ENCODE results near the gene STK16.

DNA sequence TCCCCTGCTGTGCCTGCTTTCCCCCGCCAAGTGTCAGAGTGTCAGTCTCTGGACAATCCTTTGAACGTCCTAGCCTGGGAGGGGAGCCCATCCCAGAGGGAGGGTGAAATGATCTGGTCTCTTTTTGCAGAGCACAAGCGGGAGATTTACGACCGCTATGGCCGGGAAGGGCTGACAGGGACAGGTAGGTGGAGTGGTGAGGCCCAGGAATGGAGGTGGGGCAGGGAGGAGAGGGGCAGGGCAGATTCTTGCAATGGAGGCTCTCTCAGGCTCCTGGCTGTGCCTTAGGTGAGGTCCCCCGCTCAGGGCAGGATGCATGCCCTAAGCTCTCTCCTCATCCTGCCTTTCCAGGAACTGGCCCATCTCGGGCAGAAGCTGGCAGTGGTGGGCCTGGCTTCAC lies 36.3 kb downstream of the STK16 start:
- TF ChIP-seq, protein P1, sequence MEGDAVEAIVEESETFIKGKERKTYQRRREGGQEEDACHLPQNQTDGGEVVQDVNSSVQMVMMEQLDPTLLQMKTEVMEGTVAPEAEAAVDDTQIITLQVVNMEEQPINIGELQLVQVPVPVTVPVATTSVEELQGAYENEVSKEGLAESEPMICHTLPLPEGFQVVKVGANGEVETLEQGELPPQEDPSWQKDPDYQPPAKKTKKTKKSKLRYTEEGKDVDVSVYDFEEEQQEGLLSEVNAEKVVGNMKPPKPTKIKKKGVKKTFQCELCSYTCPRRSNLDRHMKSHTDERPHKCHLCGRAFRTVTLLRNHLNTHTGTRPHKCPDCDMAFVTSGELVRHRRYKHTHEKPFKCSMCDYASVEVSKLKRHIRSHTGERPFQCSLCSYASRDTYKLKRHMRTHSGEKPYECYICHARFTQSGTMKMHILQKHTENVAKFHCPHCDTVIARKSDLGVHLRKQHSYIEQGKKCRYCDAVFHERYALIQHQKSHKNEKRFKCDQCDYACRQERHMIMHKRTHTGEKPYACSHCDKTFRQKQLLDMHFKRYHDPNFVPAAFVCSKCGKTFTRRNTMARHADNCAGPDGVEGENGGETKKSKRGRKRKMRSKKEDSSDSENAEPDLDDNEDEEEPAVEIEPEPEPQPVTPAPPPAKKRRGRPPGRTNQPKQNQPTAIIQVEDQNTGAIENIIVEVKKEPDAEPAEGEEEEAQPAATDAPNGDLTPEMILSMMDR (IDR thresholded peaks at IDR 0.05) = no peak
- TF ChIP-seq POLR2A (IDR thresholded peaks at IDR 0.05) = no peak
